Osteoblast (primary cell): ENCODE results near the gene ATP2A2. TPM values are rescaled to one million over a fixed set of nuclear protein-coding genes. Genes with fewer than 3 reads are reported as not detected.

Experiments used
- DNase-seq: peaks from one replicate; pipeline ENCODE4 v3.0.0; 2011; ENCODE audit warnings: low spot score, mixed read lengths; ENCODE audit not compliant: insufficient read length; ENCODE audit errors: missing footprints
- H2AFZ ChIP-seq: 2 replicates; pipeline ENCODE4 v1.6.0; 2011; ENCODE audit warnings: mild to moderate bottlenecking, low read length
- H3K27ac ChIP-seq: 2 replicates; pipeline ENCODE4 v1.5.1; 2011; ENCODE audit warnings: mild to moderate bottlenecking, low read depth, low read length, moderate library complexity
- H3K27me3 ChIP-seq: 2 replicates; pipeline ENCODE4 v1.6.0; 2012; ENCODE audit warnings: mild to moderate bottlenecking, control low read depth, inconsistent platforms, low read length, moderate library complexity; ENCODE audit not compliant: insufficient read depth
- H3K36me3 ChIP-seq: 2 replicates; pipeline ENCODE4 v1.5.1; 2011; ENCODE audit warnings: mild to moderate bottlenecking, low read length, control low read depth, moderate library complexity; ENCODE audit not compliant: insufficient read depth
- H3K4me1 ChIP-seq: 2 replicates; pipeline ENCODE4 v1.5.1; 2011; ENCODE audit warnings: mild to moderate bottlenecking, low read length, control low read depth, moderate library complexity; ENCODE audit not compliant: insufficient read depth
- H3K4me2 ChIP-seq: 2 replicates; pipeline ENCODE4 v1.6.0; 2011; ENCODE audit warnings: mild to moderate bottlenecking, low read length; ENCODE audit not compliant: insufficient read depth
- H3K4me3 ChIP-seq: fragments of 200-600 bp; sonication (generic); 3 replicates; pipeline ENCODE4 v1.5.1; 2012; ENCODE audit warnings: mild to moderate bottlenecking, low read length, inconsistent platforms; ENCODE audit not compliant: insufficient read depth
- H3K79me2 ChIP-seq: 2 replicates; pipeline ENCODE4 v1.6.0; 2012; ENCODE audit warnings: mild to moderate bottlenecking, low read length, control low read depth, inconsistent platforms; ENCODE audit not compliant: insufficient read depth
- H3K9me3 ChIP-seq: 2 replicates; pipeline ENCODE4 v1.5.1; 2011; ENCODE audit warnings: low read depth, low read length, control low read depth
- H4K20me1 ChIP-seq: 2 replicates; pipeline ENCODE4 v1.6.0; 2012; ENCODE audit warnings: mild to moderate bottlenecking, low read length, control low read depth; ENCODE audit not compliant: insufficient read depth
- total RNA-seq: library from RNA; depleted of rRNA; stranded (reverse); fragments of >200 nt; gene quantifications from 2 replicates; pipeline ENCODE4 v1.2.3, GENCODE V29; 2012
- TF ChIP-seq, protein P1 (sequence below): IDR thresholded peaks from 2 replicates; pipeline ENCODE4 v1.5.1; 2011; ENCODE audit warnings: mild to moderate bottlenecking, low read depth, low read length, moderate library complexity; ENCODE audit errors: extremely low read depth

The ATP2A2 gene
- total RNA-seq, 1 donor, result 107 TPM

GRCh38 chr12:110278255-110278536 lies 2.9 kb upstream of the ATP2A2 start:
- Histone ChIP-seq H4K20me1 (peaks cover 16% of the 10 kb centered on the region), H3K79me2 (peaks cover 19% of the 10 kb centered on the region), H3K4me1 (peaks cover 13% of the 10 kb centered on the region), H3K27ac (no peak overlapping the region), H3K4me3 (no peak overlapping the region), H3K9me3 (no peaks in the 10 kb centered on the region), H2AFZ (no peak overlapping the region), H3K4me2 (no peak overlapping the region), H3K36me3 (peaks cover 5% of the 10 kb centered on the region), H3K27me3 (no peaks in the 10 kb centered on the region)
- TF ChIP-seq, protein P1, sequence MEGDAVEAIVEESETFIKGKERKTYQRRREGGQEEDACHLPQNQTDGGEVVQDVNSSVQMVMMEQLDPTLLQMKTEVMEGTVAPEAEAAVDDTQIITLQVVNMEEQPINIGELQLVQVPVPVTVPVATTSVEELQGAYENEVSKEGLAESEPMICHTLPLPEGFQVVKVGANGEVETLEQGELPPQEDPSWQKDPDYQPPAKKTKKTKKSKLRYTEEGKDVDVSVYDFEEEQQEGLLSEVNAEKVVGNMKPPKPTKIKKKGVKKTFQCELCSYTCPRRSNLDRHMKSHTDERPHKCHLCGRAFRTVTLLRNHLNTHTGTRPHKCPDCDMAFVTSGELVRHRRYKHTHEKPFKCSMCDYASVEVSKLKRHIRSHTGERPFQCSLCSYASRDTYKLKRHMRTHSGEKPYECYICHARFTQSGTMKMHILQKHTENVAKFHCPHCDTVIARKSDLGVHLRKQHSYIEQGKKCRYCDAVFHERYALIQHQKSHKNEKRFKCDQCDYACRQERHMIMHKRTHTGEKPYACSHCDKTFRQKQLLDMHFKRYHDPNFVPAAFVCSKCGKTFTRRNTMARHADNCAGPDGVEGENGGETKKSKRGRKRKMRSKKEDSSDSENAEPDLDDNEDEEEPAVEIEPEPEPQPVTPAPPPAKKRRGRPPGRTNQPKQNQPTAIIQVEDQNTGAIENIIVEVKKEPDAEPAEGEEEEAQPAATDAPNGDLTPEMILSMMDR, result no peak
- DNase-seq, result peak; percentile 44

DNA sequence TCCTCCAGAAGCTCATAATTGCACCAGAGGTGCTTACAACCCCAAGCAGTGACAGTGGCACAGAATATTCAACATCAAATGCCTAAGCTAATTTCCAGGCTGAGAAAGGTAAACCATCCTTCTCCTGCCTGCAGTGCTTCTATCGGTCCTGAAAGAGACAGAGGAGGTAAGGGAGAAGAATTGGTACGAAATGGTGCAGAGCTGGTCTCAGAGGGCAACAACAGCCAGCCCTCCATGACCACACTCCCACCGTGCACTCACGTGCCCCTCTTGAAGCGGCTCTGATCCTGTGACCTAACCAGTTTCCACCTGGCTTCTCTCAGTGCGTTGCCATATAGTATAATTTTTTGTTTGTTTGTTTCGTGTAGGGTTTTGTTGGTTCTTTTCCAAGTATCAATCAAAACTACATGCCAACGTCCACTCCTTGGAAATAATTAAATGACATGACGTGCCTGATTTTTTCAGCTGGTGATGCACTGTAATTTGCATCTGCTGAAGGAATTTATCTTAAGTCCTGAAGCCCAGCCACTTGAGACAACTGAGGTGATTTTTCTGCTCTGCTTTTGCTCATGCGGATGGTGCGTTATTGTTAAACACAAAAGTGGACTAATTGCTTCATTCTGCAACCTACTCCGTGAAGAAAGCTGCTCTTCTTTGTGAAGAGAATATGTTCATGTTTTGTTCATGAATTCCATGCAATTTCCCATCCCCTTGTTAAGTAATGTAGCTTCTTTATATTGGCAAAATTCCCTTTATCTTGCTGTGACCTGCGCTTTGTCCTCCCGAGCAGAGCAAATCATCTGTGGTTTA lies 1.3 kb upstream of the ATP2A2 start:
- H3K27ac ChIP-seq, result peak overlapping the region; percentile 86
- peak; percentile 73 for DNase-seq

GRCh38 chr12:110280392-110280778 lies 662 bp upstream of the ATP2A2 start:
- peak overlapping the region; percentile 86 for H3K27ac ChIP-seq
- TF ChIP-seq, protein P1, result no peak
- peaks cover 38% of the 10 kb centered on the region for H4K20me1 ChIP-seq
- DNase-seq, result peak; percentile 94
- peak overlapping the region; percentile 90 for H3K4me2 ChIP-seq
- peaks cover 40% of the 10 kb centered on the region for H3K79me2 ChIP-seq
- no peaks in the 10 kb centered on the region for H3K27me3 ChIP-seq
- peak overlapping the region; percentile 98 for H3K4me3 ChIP-seq
- H3K4me1 ChIP-seq, result peaks cover 33% of the 10 kb centered on the region
- H3K9me3 ChIP-seq, result no peaks in the 10 kb centered on the region
- H2AFZ ChIP-seq, result peak overlapping the region; percentile 90
- peaks cover 23% of the 10 kb centered on the region for H3K36me3 ChIP-seq

More for the DNA sequence above, 1.3 kb upstream of the ATP2A2 start:
- H3K9me3 ChIP-seq, result no peaks in the 10 kb centered on the region
- peaks cover 28% of the 10 kb centered on the region for H3K4me1 ChIP-seq
- peaks cover 32% of the 10 kb centered on the region for H4K20me1 ChIP-seq
- peak overlapping the region; percentile 90 for H3K4me2 ChIP-seq
- peaks cover 17% of the 10 kb centered on the region for H3K36me3 ChIP-seq
- peak overlapping the region; percentile 98 for H3K4me3 ChIP-seq
- H3K79me2 ChIP-seq, result peaks cover 34% of the 10 kb centered on the region
- peak overlapping the region; percentile 90 for H2AFZ ChIP-seq
- TF ChIP-seq, protein P1, result no peak
- no peaks in the 10 kb centered on the region for H3K27me3 ChIP-seq

GRCh38 chr12:110281549-110282299 lies 677 bp downstream of the ATP2A2 start:
- no peaks in the 10 kb centered on the region for H3K9me3 ChIP-seq
- H3K27ac ChIP-seq, result peak overlapping the region; percentile 82
- peak overlapping the region; percentile 92 for H3K4me2 ChIP-seq
- peaks cover 40% of the 10 kb centered on the region for H3K4me1 ChIP-seq
- TF ChIP-seq, protein P1, result no peak
- H3K36me3 ChIP-seq, result peaks cover 27% of the 10 kb centered on the region
- H3K4me3 ChIP-seq, result peak overlapping the region; percentile 98
- peaks cover 54% of the 10 kb centered on the region for H3K79me2 ChIP-seq
- H4K20me1 ChIP-seq, result peaks cover 48% of the 10 kb centered on the region
- no peak overlapping the region for H2AFZ ChIP-seq
- no peaks in the 10 kb centered on the region for H3K27me3 ChIP-seq
- DNase-seq, result peak; percentile 95
